Activated CD8-positive, alpha-beta memory T cell treated with anti-CD3 and anti-CD28 coated beads for 4 hours (primary cell): ENCODE results near the gene KCND3.
"Not testable (repeated sequence)": the region's sequence is repeated elsewhere in the genome, so short reads cannot be mapped to it uniquely, and the experiment has no call there.

Source experiments
- DNase-seq, 2 donors: peaks; one replicate each; pipeline ENCODE4 v3.0.0-alpha.2; 2020; ENCODE audit warnings: low read depth in 2 of 2

Gene KCND3

GRCh38 chr1:111814305-111814628 is 175.2 kb downstream of the KCND3 start:
- DNase-seq = no peak

- DNase-seq = no peak
Measured at GRCh38 chr1:111813440-111814304, 175.8 kb downstream of the KCND3 start.

- no peak for DNase-seq
Measured at GRCh38 chr1:111812306-111812705, 177.2 kb downstream of the KCND3 start.

- DNase-seq = no peak
Measured at GRCh38 chr1:111811891-111812290, 177.6 kb downstream of the KCND3 start.

GRCh38 chr1:111805251-111805650 is 184.2 kb downstream of the KCND3 start:
- no peak for DNase-seq

- no peak for DNase-seq
Measured at GRCh38 chr1:111804776-111805175, 184.7 kb downstream of the KCND3 start.

GRCh38 chr1:111803951-111804350 is 185.5 kb downstream of the KCND3 start:
- no peak for DNase-seq

- DNase-seq = no peak
Measured at GRCh38 chr1:111802984-111803383, 186.5 kb downstream of the KCND3 start.

- no peak for DNase-seq
Measured at GRCh38 chr1:111802110-111802509, 187.4 kb downstream of the KCND3 start.

GRCh38 chr1:111801071-111801850 is 188.2 kb downstream of the KCND3 start:
- DNase-seq = no peak

- DNase-seq = not testable (repeated sequence)
Measured at GRCh38 chr1:111799722-111800121, 189.7 kb downstream of the KCND3 start.

- DNase-seq = no peak
Measured at GRCh38 chr1:111798580-111798979, 190.9 kb downstream of the KCND3 start.

- DNase-seq = no peak
Measured at GRCh38 chr1:111795401-111795800, 194.1 kb downstream of the KCND3 start.

GRCh38 chr1:111793923-111794322 is 195.5 kb downstream of the KCND3 start:
- DNase-seq = no peak

GRCh38 chr1:111792249-111792648 is 197.2 kb downstream of the KCND3 start:
- DNase-seq = no peak

- no peak for DNase-seq
Measured at GRCh38 chr1:111791776-111792175, 197.7 kb downstream of the KCND3 start.

GRCh38 chr1:111789666-111790316 is 199.7 kb downstream of the KCND3 start:
- DNase-seq = no peak

- DNase-seq = no peak
Measured at GRCh38 chr1:111789142-111789541, 200.3 kb downstream of the KCND3 start.

- DNase-seq = no peak
Measured at GRCh38 chr1:111786669-111787207, 202.7 kb downstream of the KCND3 start.

- DNase-seq = no peak
Measured at GRCh38 chr1:111784273-111784901, 205.1 kb downstream of the KCND3 start.

GRCh38 chr1:111779546-111779945 is 209.9 kb downstream of the KCND3 start:
- DNase-seq = no peak

- no peak for DNase-seq
Measured at GRCh38 chr1:111778541-111779051, 210.9 kb downstream of the KCND3 start.
